K562 (cell line): ENCODE data around the gene APBA2. TPM values are rescaled to one million over a fixed set of nuclear protein-coding genes. Genes with fewer than 3 reads are reported as not detected.

ENCODE experiments used
- RB1 ChIP-seq: fragments of 450-650 bp; IDR thresholded peaks from 2 replicates; pipeline ENCODE4 v1.6.1; 2017; ENCODE audit warnings: low read depth, mild to moderate bottlenecking
- ZNF583 ChIP-seq: fragments of 250-450 bp; sonication (Bioruptor Pico); IDR thresholded peaks from 2 replicates; pipeline ENCODE4 v1.4.0; 2020
- polyA plus RNA-seq, 8 experiments: library from polyadenylated mRNA; depleted of rRNA in 4 of 8; stranded (reverse) in 5 of 8; unstranded in 3 of 8; fragments of >200 nt; fragmentation: Nextera tagmentation in 2 of 8; fragmentation: Illumina TruSeq in 1 of 8; extraction: Ambion mirVana in 2 of 8; extraction: Trizol in 1 of 8; gene quantifications; 2 replicates each; pipeline versions ENCODE4 v1.2.1 to v1.2.3, GENCODE V29; 2011 to 2014; ENCODE audit warnings: inconsistent platforms in 1 of 8, missing spikeins in 1 of 8
- total RNA-seq, 7 experiments: library from RNA; depleted of rRNA in 6 of 7; stranded (reverse); fragments of >200 nt in 6 of 7; fragmentation: Illumina TruSeq in 2 of 7; extraction: Trizol in 2 of 7; gene quantifications; 2 replicates each; pipeline versions ENCODE4 v1.2.1 to v1.2.3, GENCODE V29; 2011 to 2021; ENCODE audit warnings: low replicate concordance in 1 of 7
- TF ChIP-seq, protein P1 (sequence below), 2 experiments: fragments of 450-650 bp in 1 of 2; sonication (generic) in 1 of 2; formaldehyde crosslinking in 1 of 2; IDR thresholded peaks in 1 of 2; conservative IDR thresholded peaks in 1 of 2; 2 replicates each; pipeline versions ENCODE4 v1.6.1 to v1.8.1; 2016 to 2023; ENCODE audit warnings: mild to moderate bottlenecking in 2 of 2, moderate library complexity in 2 of 2, inconsistent platforms in 1 of 2, missing genetic modification reagents in 1 of 2
- TF ChIP-seq, protein P2 (sequence below): sonication (generic); formaldehyde crosslinking; IDR thresholded peaks from 2 replicates; pipeline ENCODE4 v1.8.1; 2023; ENCODE audit warnings: mild to moderate bottlenecking, missing genetic modification reagents
- TF ChIP-seq, protein P3 (sequence below), 2 experiments: fragments of 450-650 bp in 1 of 2; IDR thresholded peaks; 2 replicates each; pipeline ENCODE4 v1.6.1; 2011 to 2017; ENCODE audit warnings: low read depth in 2 of 2, antibody characterized with exemption in 1 of 2, borderline replicate concordance in 1 of 2, low read length in 1 of 2, mild to moderate bottlenecking in 1 of 2, mixed read lengths in 1 of 2; ENCODE audit not compliant: control insufficient read depth in 1 of 2

The APBA2 gene
- total and polyA plus RNA-seq, 9 of the 15 experiments (the other 6 are each of a cell fraction or from before 2014, with no cell fraction given), result 0.24 to 40.9 (median 25.2) TPM

DNA sequence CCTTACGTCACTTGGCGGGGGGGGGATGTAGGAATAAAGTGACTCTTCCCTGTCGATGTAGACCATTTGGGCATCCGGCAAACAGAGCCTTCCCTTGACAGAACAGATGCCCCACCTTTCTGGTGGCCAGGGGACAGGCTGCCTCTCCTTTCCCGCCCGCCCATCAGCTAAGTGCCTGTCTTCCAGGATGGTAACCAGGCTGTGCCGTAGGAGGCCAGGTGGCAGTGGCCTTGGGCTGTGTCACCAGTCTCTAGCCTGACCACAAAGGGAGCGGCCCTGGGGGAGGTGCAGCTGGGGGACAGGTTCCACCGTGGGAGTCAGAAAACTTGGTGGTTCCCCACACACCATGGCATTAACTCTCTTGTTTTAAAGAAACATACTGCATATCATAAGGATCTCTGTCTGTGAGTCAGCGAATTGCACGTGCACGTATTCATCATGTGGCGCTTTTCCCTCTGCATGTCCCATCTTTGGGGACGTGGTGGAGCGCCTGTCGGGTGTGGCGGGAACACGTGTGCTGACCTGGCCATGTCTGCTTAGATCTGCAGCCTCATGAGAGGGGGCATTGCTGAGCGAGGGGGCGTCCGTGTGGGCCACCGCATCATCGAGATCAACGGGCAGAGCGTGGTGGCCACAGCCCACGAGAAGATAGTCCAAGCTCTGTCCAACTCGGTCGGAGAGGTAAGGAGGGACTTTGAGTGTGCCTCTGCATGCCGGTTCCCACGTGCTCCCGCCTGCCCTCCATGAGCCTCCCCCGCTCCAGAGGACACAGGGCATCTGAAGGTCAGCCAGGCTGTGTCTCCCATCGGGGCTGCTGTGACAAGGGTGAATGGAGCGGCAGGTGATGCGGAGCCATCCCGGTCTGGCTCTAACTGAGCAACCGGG, 227.8 kb downstream of the APBA2 start (continued):
- TF ChIP-seq, protein P1, sequence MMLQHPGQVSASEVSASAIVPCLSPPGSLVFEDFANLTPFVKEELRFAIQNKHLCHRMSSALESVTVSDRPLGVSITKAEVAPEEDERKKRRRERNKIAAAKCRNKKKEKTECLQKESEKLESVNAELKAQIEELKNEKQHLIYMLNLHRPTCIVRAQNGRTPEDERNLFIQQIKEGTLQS (IDR thresholded peaks at IDR 0.05), result 0 out of 2 replicates have a peak, but pooled peaks have one; percentile 18
- TF ChIP-seq, protein P1 (CRISPR knock-in tag; conservative IDR thresholded peaks at IDR 0.05), result no peak
- TF ChIP-seq, protein P2, sequence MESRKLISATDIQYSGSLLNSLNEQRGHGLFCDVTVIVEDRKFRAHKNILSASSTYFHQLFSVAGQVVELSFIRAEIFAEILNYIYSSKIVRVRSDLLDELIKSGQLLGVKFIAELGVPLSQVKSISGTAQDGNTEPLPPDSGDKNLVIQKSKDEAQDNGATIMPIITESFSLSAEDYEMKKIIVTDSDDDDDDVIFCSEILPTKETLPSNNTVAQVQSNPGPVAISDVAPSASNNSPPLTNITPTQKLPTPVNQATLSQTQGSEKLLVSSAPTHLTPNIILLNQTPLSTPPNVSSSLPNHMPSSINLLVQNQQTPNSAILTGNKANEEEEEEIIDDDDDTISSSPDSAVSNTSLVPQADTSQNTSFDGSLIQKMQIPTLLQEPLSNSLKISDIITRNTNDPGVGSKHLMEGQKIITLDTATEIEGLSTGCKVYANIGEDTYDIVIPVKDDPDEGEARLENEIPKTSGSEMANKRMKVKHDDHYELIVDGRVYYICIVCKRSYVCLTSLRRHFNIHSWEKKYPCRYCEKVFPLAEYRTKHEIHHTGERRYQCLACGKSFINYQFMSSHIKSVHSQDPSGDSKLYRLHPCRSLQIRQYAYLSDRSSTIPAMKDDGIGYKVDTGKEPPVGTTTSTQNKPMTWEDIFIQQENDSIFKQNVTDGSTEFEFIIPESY (CRISPR knock-in tag), result peak; percentile 88
- TF ChIP-seq ZNF583 (CRISPR knock-in tag) (no peak), RB1 (no peak)
- TF ChIP-seq, protein P3, sequence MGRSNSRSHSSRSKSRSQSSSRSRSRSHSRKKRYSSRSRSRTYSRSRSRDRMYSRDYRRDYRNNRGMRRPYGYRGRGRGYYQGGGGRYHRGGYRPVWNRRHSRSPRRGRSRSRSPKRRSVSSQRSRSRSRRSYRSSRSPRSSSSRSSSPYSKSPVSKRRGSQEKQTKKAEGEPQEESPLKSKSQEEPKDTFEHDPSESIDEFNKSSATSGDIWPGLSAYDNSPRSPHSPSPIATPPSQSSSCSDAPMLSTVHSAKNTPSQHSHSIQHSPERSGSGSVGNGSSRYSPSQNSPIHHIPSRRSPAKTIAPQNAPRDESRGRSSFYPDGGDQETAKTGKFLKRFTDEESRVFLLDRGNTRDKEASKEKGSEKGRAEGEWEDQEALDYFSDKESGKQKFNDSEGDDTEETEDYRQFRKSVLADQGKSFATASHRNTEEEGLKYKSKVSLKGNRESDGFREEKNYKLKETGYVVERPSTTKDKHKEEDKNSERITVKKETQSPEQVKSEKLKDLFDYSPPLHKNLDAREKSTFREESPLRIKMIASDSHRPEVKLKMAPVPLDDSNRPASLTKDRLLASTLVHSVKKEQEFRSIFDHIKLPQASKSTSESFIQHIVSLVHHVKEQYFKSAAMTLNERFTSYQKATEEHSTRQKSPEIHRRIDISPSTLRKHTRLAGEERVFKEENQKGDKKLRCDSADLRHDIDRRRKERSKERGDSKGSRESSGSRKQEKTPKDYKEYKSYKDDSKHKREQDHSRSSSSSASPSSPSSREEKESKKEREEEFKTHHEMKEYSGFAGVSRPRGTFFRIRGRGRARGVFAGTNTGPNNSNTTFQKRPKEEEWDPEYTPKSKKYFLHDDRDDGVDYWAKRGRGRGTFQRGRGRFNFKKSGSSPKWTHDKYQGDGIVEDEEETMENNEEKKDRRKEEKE (IDR thresholded peaks at IDR 0.05; ENCODE audit: borderline replicate concordance in 1 of 2, control insufficient read depth in 1 of 2, low read depth in 2 of 2, low read length in 1 of 2), result no peak
